ENCODE results near the gene CAPN14. TPM values are rescaled to one million over a fixed set of nuclear protein-coding genes. Genes with fewer than 3 reads are reported as not detected.

Gene CAPN14
- total RNA-seq, 1 donor from 2014 or later, result 0.13 TPM

- no peak for DNase-seq (ENCODE audit: low spot score)
- Mint-ChIP-seq H3K4me1 (ENCODE audit: unreplicated experiment) (peaks cover 28% of the 10 kb centered on the region), H3K4me3 (ENCODE audit: unreplicated experiment) (no peak overlapping the region), H3K9me3 (ENCODE audit: unreplicated experiment) (no peaks in the 10 kb centered on the region), H3K27me3 (ENCODE audit: unreplicated experiment) (peaks cover 8% of the 10 kb centered on the region), H3K27ac (ENCODE audit: unreplicated experiment) (no peak overlapping the region), H3K36me3 (ENCODE audit: low read depth, unreplicated experiment) (peaks cover 4% of the 10 kb centered on the region)
- TF ChIP-seq, protein P1, sequence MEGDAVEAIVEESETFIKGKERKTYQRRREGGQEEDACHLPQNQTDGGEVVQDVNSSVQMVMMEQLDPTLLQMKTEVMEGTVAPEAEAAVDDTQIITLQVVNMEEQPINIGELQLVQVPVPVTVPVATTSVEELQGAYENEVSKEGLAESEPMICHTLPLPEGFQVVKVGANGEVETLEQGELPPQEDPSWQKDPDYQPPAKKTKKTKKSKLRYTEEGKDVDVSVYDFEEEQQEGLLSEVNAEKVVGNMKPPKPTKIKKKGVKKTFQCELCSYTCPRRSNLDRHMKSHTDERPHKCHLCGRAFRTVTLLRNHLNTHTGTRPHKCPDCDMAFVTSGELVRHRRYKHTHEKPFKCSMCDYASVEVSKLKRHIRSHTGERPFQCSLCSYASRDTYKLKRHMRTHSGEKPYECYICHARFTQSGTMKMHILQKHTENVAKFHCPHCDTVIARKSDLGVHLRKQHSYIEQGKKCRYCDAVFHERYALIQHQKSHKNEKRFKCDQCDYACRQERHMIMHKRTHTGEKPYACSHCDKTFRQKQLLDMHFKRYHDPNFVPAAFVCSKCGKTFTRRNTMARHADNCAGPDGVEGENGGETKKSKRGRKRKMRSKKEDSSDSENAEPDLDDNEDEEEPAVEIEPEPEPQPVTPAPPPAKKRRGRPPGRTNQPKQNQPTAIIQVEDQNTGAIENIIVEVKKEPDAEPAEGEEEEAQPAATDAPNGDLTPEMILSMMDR (IDR thresholded peaks at IDR 0.05; ENCODE audit: unreplicated experiment), result no peak
These were observed 82.8 kb downstream of the CAPN14 start for GRCh38 chr2:31134480-31134879.

GRCh38 chr2:31132786-31133185, 84.5 kb downstream of the CAPN14 start:
- peaks cover 4% of the 10 kb centered on the region for H3K36me3 Mint-ChIP-seq (ENCODE audit: low read depth, unreplicated experiment)
- TF ChIP-seq, protein P1 (IDR thresholded peaks at IDR 0.05; ENCODE audit: unreplicated experiment), result no peak
- H3K4me3 Mint-ChIP-seq (ENCODE audit: unreplicated experiment), result no peak overlapping the region
- no peak for DNase-seq (ENCODE audit: low spot score)
- H3K27ac Mint-ChIP-seq (ENCODE audit: unreplicated experiment), result no peak overlapping the region
- H3K9me3 Mint-ChIP-seq (ENCODE audit: unreplicated experiment), result no peaks in the 10 kb centered on the region
- H3K27me3 Mint-ChIP-seq (ENCODE audit: unreplicated experiment), result peaks cover 8% of the 10 kb centered on the region
- peaks cover 28% of the 10 kb centered on the region for H3K4me1 Mint-ChIP-seq (ENCODE audit: unreplicated experiment)

DNA sequence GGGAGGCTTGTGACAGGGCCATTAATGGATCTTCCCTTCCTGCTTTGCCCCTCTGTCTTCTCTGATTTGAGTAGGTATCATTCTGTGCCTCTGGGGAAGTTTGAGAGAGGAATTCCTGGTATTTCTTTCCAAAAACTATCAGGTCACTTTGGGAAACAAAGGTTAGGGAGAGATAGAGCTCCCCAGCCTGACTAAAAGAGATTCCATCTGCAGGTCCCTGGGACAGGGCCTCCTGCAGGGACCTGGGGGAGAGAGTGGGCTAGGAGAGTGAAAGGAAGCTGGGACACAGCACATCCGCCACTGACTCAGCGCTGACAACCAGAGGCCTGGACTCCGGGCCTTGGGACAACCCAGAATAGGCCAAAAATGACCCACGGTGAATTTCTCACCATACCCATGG, 85.4 kb downstream of the CAPN14 start:
- Mint-ChIP-seq H3K4me3 (ENCODE audit: unreplicated experiment) (no peak overlapping the region), H3K27me3 (ENCODE audit: unreplicated experiment) (peaks cover 5% of the 10 kb centered on the region), H3K9me3 (ENCODE audit: unreplicated experiment) (no peaks in the 10 kb centered on the region), H3K4me1 (ENCODE audit: unreplicated experiment) (peaks cover 26% of the 10 kb centered on the region), H3K27ac (ENCODE audit: unreplicated experiment) (no peak overlapping the region), H3K36me3 (ENCODE audit: low read depth, unreplicated experiment) (peaks cover 2% of the 10 kb centered on the region)
- TF ChIP-seq, protein P1 (IDR thresholded peaks at IDR 0.05; ENCODE audit: unreplicated experiment), result no peak
- no peak for DNase-seq (ENCODE audit: low spot score)

DNA sequence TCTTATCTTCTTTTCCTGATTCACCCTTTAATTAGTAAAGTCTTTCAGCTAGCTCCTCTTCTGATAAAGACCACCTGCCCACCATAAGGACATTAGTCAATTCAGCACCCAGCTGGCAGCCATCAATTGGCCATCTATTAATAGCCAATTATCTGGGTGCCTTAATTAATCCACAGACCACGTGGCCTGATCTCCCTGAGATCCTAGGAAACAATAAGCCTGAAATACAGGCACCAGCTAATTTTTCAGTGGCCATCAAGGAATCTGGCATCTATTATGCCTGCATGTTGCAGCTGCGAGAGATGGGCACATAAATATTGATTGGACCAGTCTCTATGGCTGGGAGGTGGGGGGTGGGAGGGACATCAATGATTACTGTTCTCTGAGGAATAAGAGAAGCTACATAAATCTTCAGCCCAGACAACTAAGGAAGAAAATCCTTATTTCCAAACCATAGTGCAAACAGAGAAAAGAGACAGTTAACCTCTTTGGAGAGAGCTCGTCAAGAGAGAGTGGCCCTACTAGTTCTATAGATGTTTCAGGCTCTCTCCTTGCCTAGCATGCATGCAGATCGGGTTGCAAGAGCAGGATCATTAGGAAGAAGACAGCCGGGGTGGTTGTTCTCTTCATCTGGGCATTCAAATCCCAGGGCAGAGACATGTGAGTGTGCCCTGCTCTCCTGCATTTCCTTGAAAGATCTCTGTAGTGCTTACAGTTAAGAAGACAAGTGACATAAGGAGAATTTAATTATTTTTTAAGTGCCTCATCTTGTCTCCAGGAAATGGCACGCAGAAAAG, 87.7 kb downstream of the CAPN14 start:
- no peak for DNase-seq (ENCODE audit: low spot score)
- H3K27ac Mint-ChIP-seq (ENCODE audit: unreplicated experiment), result no peak overlapping the region
- H3K4me3 Mint-ChIP-seq (ENCODE audit: unreplicated experiment), result no peak overlapping the region
- TF ChIP-seq, protein P1 (IDR thresholded peaks at IDR 0.05; ENCODE audit: unreplicated experiment), result no peak
- H3K36me3 Mint-ChIP-seq (ENCODE audit: low read depth, unreplicated experiment), result no peaks in the 10 kb centered on the region
- no peaks in the 10 kb centered on the region for H3K9me3 Mint-ChIP-seq (ENCODE audit: unreplicated experiment)
- H3K27me3 Mint-ChIP-seq (ENCODE audit: unreplicated experiment), result no peaks in the 10 kb centered on the region
- peaks cover 18% of the 10 kb centered on the region for H3K4me1 Mint-ChIP-seq (ENCODE audit: unreplicated experiment)

- Mint-ChIP-seq H3K4me3 (ENCODE audit: unreplicated experiment) (no peak overlapping the region), H3K27ac (ENCODE audit: unreplicated experiment) (no peak overlapping the region), H3K27me3 (ENCODE audit: unreplicated experiment) (no peaks in the 10 kb centered on the region), H3K4me1 (ENCODE audit: unreplicated experiment) (peaks cover 24% of the 10 kb centered on the region), H3K9me3 (ENCODE audit: unreplicated experiment) (no peaks in the 10 kb centered on the region), H3K36me3 (ENCODE audit: low read depth, unreplicated experiment) (no peaks in the 10 kb centered on the region)
- TF ChIP-seq, protein P1 (IDR thresholded peaks at IDR 0.05; ENCODE audit: unreplicated experiment), result no peak
- no peak for DNase-seq (ENCODE audit: low spot score)
These were observed 89.4 kb downstream of the CAPN14 start for GRCh38 chr2:31127931-31128330.
